A549 (cell line): ENCODE results near the gene WNT11. TPM values are rescaled to one million over a fixed set of nuclear protein-coding genes. Genes with fewer than 3 reads are reported as not detected.

Experiments
- ATAC-seq, 2 experiments: fragments of 200-7000 bp in 1 of 2; fragments of >200 bp in 1 of 2; cut with Nextera tagmentation in 1 of 2; cut with Tn5 transposase in 1 of 2; 3 replicates each; pipeline versions ENCODE4 v1.8.0 to v1.9.1; 2018 to 2020; ENCODE audit warnings: mild to moderate bottlenecking in 1 of 2, moderate library complexity in 1 of 2
- CTCF ChIA-PET: fragments of 300-600 bp; sonication (Branson Sonifier 250); formaldehyde crosslinking; extraction: SDS; loops from one replicate; lab custom pipeline; 2021; ENCODE audit warnings: antibody characterized with exemption, inconsistent platforms; lab: Yijun Ruan, JAX
- POLR2A ChIA-PET: fragments of 350-600 bp; formaldehyde crosslinking; extraction: SDS; loops from one replicate; lab custom pipeline; 2021; ENCODE audit warnings: antibody characterized with exemption, inconsistent platforms; lab: Yijun Ruan, JAX
- DNase-seq, 2 experiments: peaks; one replicate each; pipeline versions ENCODE4 v3.0.0 to v3.0.0-alpha.2; 2011 to 2016; ENCODE audit warnings: low read depth in 1 of 2, low spot score in 1 of 2
- FAIRE-seq: peaks from 2 replicates; lab custom pipeline; 2011; peaks lifted over from hg19 to GRCh38; lab: Jason Lieb, UNC
- H3K27ac ChIP-seq, 2 experiments: fragments of >200 bp; sonication (Bioruptor Twin); formaldehyde crosslinking; 3 replicates each; pipeline ENCODE4 v1.5.1; 2016 to 2017
- H3K4me1 ChIP-seq: fragments of >200 bp; sonication (Bioruptor Twin); formaldehyde crosslinking; 3 replicates; pipeline ENCODE4 v1.6.1; 2016
- H3K4me2 ChIP-seq: fragments of >200 bp; sonication (Bioruptor Twin); formaldehyde crosslinking; 3 replicates; pipeline ENCODE4 v1.6.1; 2016
- H3K4me3 ChIP-seq: fragments of >200 bp; sonication (Bioruptor Twin); formaldehyde crosslinking; 3 replicates; pipeline ENCODE4 v1.5.1; 2016
- H3K9me3 ChIP-seq: fragments of >200 bp; sonication (Bioruptor Twin); formaldehyde crosslinking; 3 replicates; pipeline ENCODE4 v1.6.1; 2016
- BHLHE40 ChIP-seq: IDR thresholded peaks from 2 replicates; pipeline ENCODE4 v1.6.1; 2012; ENCODE audit warnings: low read depth, low read length, inconsistent platforms
- CBX2 ChIP-seq: fragments of 200-600 bp; sonication (generic); IDR thresholded peaks from 2 replicates; pipeline ENCODE4 v1.6.1; 2016; ENCODE audit warnings: low read depth, mild to moderate bottlenecking, borderline replicate concordance
- CEBPB ChIP-seq, 2 experiments: fragments of >200 bp in 1 of 2; sonication (Bioruptor Twin) in 1 of 2; formaldehyde crosslinking in 1 of 2; IDR thresholded peaks; 2 replicates each; pipeline ENCODE4 v1.6.1; 2012 to 2016
- EHMT2 ChIP-seq: fragments of 200-600 bp; sonication (generic); IDR thresholded peaks from 2 replicates; pipeline ENCODE4 v1.6.1; 2016; ENCODE audit warnings: antibody characterized with exemption, low read depth, mild to moderate bottlenecking, moderate library complexity
- EP300 ChIP-seq, 2 experiments: fragments of >200 bp; sonication (Bioruptor Twin); formaldehyde crosslinking; IDR thresholded peaks; 2 replicates in 1 of 2; 3 replicates in 1 of 2; pipeline ENCODE4 v1.6.1; 2016 to 2017
- ESRRA ChIP-seq: fragments of 150-350 bp; IDR thresholded peaks from 2 replicates; pipeline ENCODE4 v1.6.1; 2014; ENCODE audit warnings: mild to moderate bottlenecking, low read length, borderline replicate concordance
- FOSL2 ChIP-seq, 2 experiments: fragments of 450-650 bp in 1 of 2; fragments of >200 bp in 1 of 2; sonication (Bioruptor Twin) in 1 of 2; formaldehyde crosslinking; IDR thresholded peaks; 2 replicates each; pipeline versions ENCODE4 v1.5.0 to v1.6.1; 2016 to 2020; ENCODE audit warnings: mild to moderate bottlenecking in 1 of 2, moderate library complexity in 1 of 2
- FOXS1 ChIP-seq: fragments of 250-450 bp; sonication (Bioruptor Pico); IDR thresholded peaks from 2 replicates; pipeline ENCODE4 v1.5.0; 2020; ENCODE audit warnings: mild to moderate bottlenecking, moderate library complexity
- JUNB ChIP-seq: fragments of >200 bp; sonication (Bioruptor Twin); formaldehyde crosslinking; IDR thresholded peaks from 2 replicates; pipeline ENCODE4 v1.6.1; 2016
- KDM1A ChIP-seq: fragments of 200-600 bp; sonication (generic); IDR thresholded peaks from 2 replicates; pipeline ENCODE4 v1.6.1; 2016; ENCODE audit warnings: low read depth, mild to moderate bottlenecking
- KDM5A ChIP-seq: fragments of 200-600 bp; sonication (generic); IDR thresholded peaks from 2 replicates; pipeline ENCODE4 v1.6.1; 2016; ENCODE audit warnings: antibody characterized with exemption, mild to moderate bottlenecking
- MAFK ChIP-seq: fragments of 450-650 bp; IDR thresholded peaks from 2 replicates; pipeline ENCODE4 v1.6.1; 2014; ENCODE audit not compliant: partially characterized antibody
- MAZ ChIP-seq: fragments of 150-350 bp; IDR thresholded peaks from 2 replicates; pipeline ENCODE4 v1.6.1; 2014; ENCODE audit warnings: antibody characterized with exemption, low read depth, low read length, borderline replicate concordance
- PHF8 ChIP-seq: fragments of 200-600 bp; sonication (generic); IDR thresholded peaks from 2 replicates; pipeline ENCODE4 v1.6.1; 2016; ENCODE audit warnings: low read depth, mild to moderate bottlenecking, antibody characterized with exemption, moderate library complexity, borderline replicate concordance
- POLR2AphosphoS2 ChIP-seq: conservative IDR thresholded peaks from 2 replicates; pipeline ENCODE4 v1.6.1; 2012; ENCODE audit warnings: low read length, improper control_type of control experiment, inconsistent platforms
- RAD21 ChIP-seq, 2 experiments: fragments of >200 bp in 1 of 2; sonication (Bioruptor Twin) in 1 of 2; formaldehyde crosslinking in 1 of 2; IDR thresholded peaks in 1 of 2; conservative IDR thresholded peaks in 1 of 2; 2 replicates in 1 of 2; 3 replicates in 1 of 2; pipeline ENCODE4 v1.6.1; 2012 to 2018; ENCODE audit warnings: inconsistent platforms in 1 of 2
- RARB ChIP-seq: fragments of 250-450 bp; sonication (Bioruptor Pico); IDR thresholded peaks from 2 replicates; pipeline ENCODE4 v1.8.0; 2021; ENCODE audit warnings: mild to moderate bottlenecking, moderate library complexity
- RNF2 ChIP-seq: fragments of 200-600 bp; sonication (generic); IDR thresholded peaks from 2 replicates; pipeline ENCODE4 v1.6.1; 2016; ENCODE audit warnings: low read depth, mild to moderate bottlenecking, antibody characterized with exemption, moderate library complexity, borderline replicate concordance
- SREBF2 ChIP-seq: fragments of 450-650 bp; IDR thresholded peaks from 2 replicates; pipeline ENCODE4 v1.6.1; 2014; ENCODE audit warnings: mild to moderate bottlenecking, moderate library complexity
- ZFP36 ChIP-seq: fragments of 450-650 bp; IDR thresholded peaks from 2 replicates; pipeline ENCODE4 v1.6.1; 2014; ENCODE audit warnings: borderline replicate concordance; ENCODE audit not compliant: partially characterized antibody
- WGBS: methylation state at CpG from one replicate; pipeline ENCODE4 v1.1.6; 2017; ENCODE audit errors: missing lambda C conversion rate; 5-methylcytosine and 5-hydroxymethylcytosine counted together
- polyA plus RNA-seq, 4 experiments: library from polyadenylated mRNA; depleted of rRNA in 3 of 4; stranded (reverse); fragments of >200 nt; fragmentation: RNase III in 1 of 4; extraction: RNeasy Plus Mini Kit Qiagen cat#74134 plus additional on column Dnase treatment in 1 of 4; gene quantifications; 2 replicates in 3 of 4; 3 replicates in 1 of 4; pipeline ENCODE4 v1.2.3, GENCODE V29; 2011 to 2017
- TF ChIP-seq, protein P1 (sequence below): fragments of 150-350 bp; IDR thresholded peaks from 2 replicates; pipeline ENCODE4 v1.6.1; 2014; ENCODE audit warnings: low read depth, mild to moderate bottlenecking, low read length
- TF ChIP-seq, protein P2 (sequence below): fragments of 450-650 bp; IDR thresholded peaks from 2 replicates; pipeline ENCODE4 v1.6.1; 2014; ENCODE audit warnings: antibody characterized with exemption
- TF ChIP-seq, protein P3 (sequence below): fragments of >200 bp; sonication (Bioruptor Twin); formaldehyde crosslinking; IDR thresholded peaks from 2 replicates; pipeline ENCODE4 v1.6.1; 2016
- TF ChIP-seq, protein P4 (sequence below): IDR thresholded peaks from 2 replicates; pipeline ENCODE4 v1.6.1; 2012
- TF ChIP-seq, protein P5 (sequence below): fragments of 250-450 bp; sonication (Bioruptor Pico); IDR thresholded peaks from 2 replicates; pipeline ENCODE4 v1.5.0; 2020; ENCODE audit warnings: low read depth, mild to moderate bottlenecking, moderate library complexity

Gene WNT11
- polyA plus RNA-seq, 2 of the 4 experiments (the other 2 are of a cell fraction) = 0.36 to 0.57 TPM

DNA sequence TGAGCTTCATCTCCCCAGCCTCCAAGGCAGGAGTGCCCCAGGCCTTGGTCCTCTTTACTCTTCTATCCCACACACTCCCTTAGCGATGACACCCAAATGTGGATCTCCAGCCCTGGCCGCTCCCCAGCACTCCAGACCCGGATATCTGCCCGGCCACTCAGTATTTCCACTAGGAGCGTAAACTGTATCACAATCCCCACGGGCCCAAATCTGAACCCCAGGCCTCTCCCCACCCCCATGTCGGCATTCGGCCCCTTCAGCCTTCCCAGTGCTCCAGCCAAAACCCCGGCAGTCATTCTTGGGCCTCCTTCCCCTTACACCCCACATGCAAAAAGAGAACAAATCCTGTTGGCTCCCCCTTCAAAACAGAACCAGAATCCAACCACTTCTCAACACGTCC is 20.8 kb downstream of the WNT11 start:
- DNase-seq (no peak), FAIRE-seq (no peak), ATAC-seq (no peak)
- no peak overlapping the region for H3K4me2 ChIP-seq
- WGBS = 86% methylated on average over 10 of the region's 10 CpGs
- no peaks in the 10 kb centered on the region for H3K9me3 ChIP-seq
- ChIA-PET CTCF (interaction anchor here (0.6 to 4.5 kb wide), 4 partner anchors 13 to 181 kb away, joined by 3 to 22 read pairs (median 6); no protein-coding TSS in a partner anchor), POLR2A (no interaction called here)
- TF ChIP-seq FOSL2 (IDR thresholded peaks at IDR 0.05) = no peak
- TF ChIP-seq FOSL2 (CRISPR knock-in tag; IDR thresholded peaks at IDR 0.05) = no peak
- TF ChIP-seq, protein P1, sequence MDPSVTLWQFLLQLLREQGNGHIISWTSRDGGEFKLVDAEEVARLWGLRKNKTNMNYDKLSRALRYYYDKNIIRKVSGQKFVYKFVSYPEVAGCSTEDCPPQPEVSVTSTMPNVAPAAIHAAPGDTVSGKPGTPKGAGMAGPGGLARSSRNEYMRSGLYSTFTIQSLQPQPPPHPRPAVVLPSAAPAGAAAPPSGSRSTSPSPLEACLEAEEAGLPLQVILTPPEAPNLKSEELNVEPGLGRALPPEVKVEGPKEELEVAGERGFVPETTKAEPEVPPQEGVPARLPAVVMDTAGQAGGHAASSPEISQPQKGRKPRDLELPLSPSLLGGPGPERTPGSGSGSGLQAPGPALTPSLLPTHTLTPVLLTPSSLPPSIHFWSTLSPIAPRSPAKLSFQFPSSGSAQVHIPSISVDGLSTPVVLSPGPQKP = no peak
- no peak for TF ChIP-seq BHLHE40
- TF ChIP-seq POLR2AphosphoS2 = no peak
- TF ChIP-seq RAD21 (conservative IDR thresholded peaks at IDR 0.05 in 1 of 2, IDR thresholded peaks at IDR 0.05 in 1 of 2) = no peak
- TF ChIP-seq MAFK = no peak
- no peak for TF ChIP-seq EP300 (IDR thresholded peaks at IDR 0.05)
- TF ChIP-seq PHF8 = no peak
- no peaks in the 10 kb centered on the region for H3K4me1 ChIP-seq
- no peak overlapping the region for H3K27ac ChIP-seq
- no peak overlapping the region for H3K4me3 ChIP-seq

DNA sequence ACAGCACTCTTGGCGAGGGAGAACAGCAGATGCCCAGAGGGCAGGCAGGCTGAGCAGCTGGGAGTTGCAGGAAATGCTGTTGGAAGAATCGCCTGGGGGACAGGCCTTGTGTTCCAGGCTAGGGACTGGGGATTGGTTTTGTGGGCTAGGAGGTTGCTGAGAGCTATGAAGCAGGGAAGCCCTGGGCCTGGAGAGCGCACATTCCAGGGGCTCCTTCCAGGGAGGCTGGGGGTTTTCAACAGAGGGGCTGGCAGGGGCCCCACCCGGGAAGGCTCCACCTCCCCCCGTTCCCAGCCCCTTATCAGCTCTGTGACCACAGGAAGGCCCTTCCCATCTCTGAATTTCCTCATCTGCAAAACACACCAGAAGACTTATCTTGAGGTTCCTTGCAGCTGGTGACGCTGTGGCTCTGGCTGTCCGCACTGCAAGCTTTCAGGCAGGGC is 21.7 kb downstream of the WNT11 start:
- TF ChIP-seq, protein P2, sequence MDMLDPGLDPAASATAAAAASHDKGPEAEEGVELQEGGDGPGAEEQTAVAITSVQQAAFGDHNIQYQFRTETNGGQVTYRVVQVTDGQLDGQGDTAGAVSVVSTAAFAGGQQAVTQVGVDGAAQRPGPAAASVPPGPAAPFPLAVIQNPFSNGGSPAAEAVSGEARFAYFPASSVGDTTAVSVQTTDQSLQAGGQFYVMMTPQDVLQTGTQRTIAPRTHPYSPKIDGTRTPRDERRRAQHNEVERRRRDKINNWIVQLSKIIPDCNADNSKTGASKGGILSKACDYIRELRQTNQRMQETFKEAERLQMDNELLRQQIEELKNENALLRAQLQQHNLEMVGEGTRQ = no peak
- no peak for TF ChIP-seq ESRRA
- TF ChIP-seq, protein P3, sequence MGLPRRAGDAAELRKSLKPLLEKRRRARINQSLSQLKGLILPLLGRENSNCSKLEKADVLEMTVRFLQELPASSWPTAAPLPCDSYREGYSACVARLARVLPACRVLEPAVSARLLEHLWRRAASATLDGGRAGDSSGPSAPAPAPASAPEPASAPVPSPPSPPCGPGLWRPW = no peak
- no peak for TF ChIP-seq SREBF2
- TF ChIP-seq, protein P4, sequence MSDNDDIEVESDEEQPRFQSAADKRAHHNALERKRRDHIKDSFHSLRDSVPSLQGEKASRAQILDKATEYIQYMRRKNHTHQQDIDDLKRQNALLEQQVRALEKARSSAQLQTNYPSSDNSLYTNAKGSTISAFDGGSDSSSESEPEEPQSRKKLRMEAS = no peak
- TF ChIP-seq MAFK = no peak
- no peak for TF ChIP-seq CEBPB (IDR thresholded peaks at IDR 0.05)
- TF ChIP-seq PHF8 = no peak
- no peak for TF ChIP-seq RNF2
- no peak for TF ChIP-seq RARB
- TF ChIP-seq, protein P5, sequence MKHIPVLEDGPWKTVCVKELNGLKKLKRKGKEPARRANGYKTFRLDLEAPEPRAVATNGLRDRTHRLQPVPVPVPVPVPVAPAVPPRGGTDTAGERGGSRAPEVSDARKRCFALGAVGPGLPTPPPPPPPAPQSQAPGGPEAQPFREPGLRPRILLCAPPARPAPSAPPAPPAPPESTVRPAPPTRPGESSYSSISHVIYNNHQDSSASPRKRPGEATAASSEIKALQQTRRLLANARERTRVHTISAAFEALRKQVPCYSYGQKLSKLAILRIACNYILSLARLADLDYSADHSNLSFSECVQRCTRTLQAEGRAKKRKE (CRISPR knock-in tag) = no peak
- no peak for TF ChIP-seq FOXS1 (CRISPR knock-in tag)
- TF ChIP-seq ZFP36 = no peak
- TF ChIP-seq CBX2 = no peak
- TF ChIP-seq KDM1A = no peak
- TF ChIP-seq EHMT2 = no peak
- TF ChIP-seq KDM5A = no peak
- TF ChIP-seq MAZ = no peak
- no peak for TF ChIP-seq JUNB
- ATAC-seq (no peak), FAIRE-seq (no peak), DNase-seq (no peak)
- H3K4me2 ChIP-seq = no peak overlapping the region
- CTCF ChIA-PET = interaction anchor here (0.6 to 4.5 kb wide), 4 partner anchors 12 to 461 kb away, joined by 3 to 22 read pairs (median 4); no protein-coding TSS in a partner anchor
- no peaks in the 10 kb centered on the region for H3K9me3 ChIP-seq
- 61% methylated on average over 6 of the region's 7 CpGs for WGBS
- H3K4me3 ChIP-seq = no peak overlapping the region
- no peak overlapping the region for H3K27ac ChIP-seq
- POLR2A ChIA-PET = no interaction called here
- H3K4me1 ChIP-seq = no peaks in the 10 kb centered on the region
